WERI-Rb-1 (cell line): ENCODE measurements around the gene PRR16.

Experiments
- DNase-seq: peaks from one replicate; pipeline ENCODE4 v3.0.0-alpha.2; 2020
- H3K27ac ChIP-seq: fragments of 250-450 bp; sonication (Bioruptor Pico); 2 replicates; pipeline ENCODE4 v1.5.1; 2020; ENCODE audit warnings: mild to moderate bottlenecking, moderate library complexity
- H3K27me3 ChIP-seq: fragments of 250-450 bp; sonication (Bioruptor Pico); 2 replicates; pipeline ENCODE4 v1.5.1; 2021; ENCODE audit warnings: mild to moderate bottlenecking, low read depth, moderate library complexity; ENCODE audit not compliant: insufficient read depth, severe bottlenecking
- H3K36me3 ChIP-seq: fragments of 250-450 bp; sonication (Bioruptor Pico); 2 replicates; pipeline ENCODE4 v1.5.1; 2020; ENCODE audit warnings: mild to moderate bottlenecking, moderate library complexity
- H3K4me3 ChIP-seq: 2 replicates; pipeline ENCODE4 v1.5.1; 2011; ENCODE audit warnings: low read depth, mild to moderate bottlenecking, control low read depth, low read length
- H3K9me3 ChIP-seq: fragments of 250-450 bp; sonication (Bioruptor Pico); 2 replicates; pipeline ENCODE4 v1.5.1; 2021; ENCODE audit warnings: mild to moderate bottlenecking, moderate library complexity; ENCODE audit not compliant: severe bottlenecking
- TF ChIP-seq, protein P1 (sequence below): IDR thresholded peaks from 2 replicates; pipeline ENCODE4 v1.5.1; 2011; ENCODE audit warnings: low read depth, mild to moderate bottlenecking, control low read depth, inconsistent platforms, low read length

The PRR16 gene

DNA sequence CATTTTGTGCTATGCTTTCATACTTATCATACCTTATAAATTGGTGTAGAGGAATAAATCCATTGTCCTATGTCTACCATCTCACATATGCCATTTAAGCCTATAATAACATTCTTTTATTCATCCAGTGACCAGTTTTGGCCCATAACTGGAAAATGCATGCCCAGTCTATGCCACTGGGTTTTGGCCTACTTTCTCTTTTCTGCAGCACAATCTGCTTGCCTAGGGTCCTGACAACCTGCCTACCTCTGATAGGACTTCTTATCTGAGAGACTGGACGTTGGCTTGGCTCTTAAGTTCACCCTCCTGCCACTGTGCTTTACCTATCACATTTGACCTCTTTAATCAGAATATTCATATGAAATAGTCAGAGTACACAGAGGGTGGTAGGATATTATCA lies 103.0 kb downstream of the PRR16 start:
- Histone ChIP-seq H3K27me3 (no peaks in the 10 kb centered on the region), H3K9me3 (no peaks in the 10 kb centered on the region), H3K27ac (no peak overlapping the region), H3K4me3 (no peak overlapping the region), H3K36me3 (no peaks in the 10 kb centered on the region)
- DNase-seq, result no peak
- TF ChIP-seq, protein P1, sequence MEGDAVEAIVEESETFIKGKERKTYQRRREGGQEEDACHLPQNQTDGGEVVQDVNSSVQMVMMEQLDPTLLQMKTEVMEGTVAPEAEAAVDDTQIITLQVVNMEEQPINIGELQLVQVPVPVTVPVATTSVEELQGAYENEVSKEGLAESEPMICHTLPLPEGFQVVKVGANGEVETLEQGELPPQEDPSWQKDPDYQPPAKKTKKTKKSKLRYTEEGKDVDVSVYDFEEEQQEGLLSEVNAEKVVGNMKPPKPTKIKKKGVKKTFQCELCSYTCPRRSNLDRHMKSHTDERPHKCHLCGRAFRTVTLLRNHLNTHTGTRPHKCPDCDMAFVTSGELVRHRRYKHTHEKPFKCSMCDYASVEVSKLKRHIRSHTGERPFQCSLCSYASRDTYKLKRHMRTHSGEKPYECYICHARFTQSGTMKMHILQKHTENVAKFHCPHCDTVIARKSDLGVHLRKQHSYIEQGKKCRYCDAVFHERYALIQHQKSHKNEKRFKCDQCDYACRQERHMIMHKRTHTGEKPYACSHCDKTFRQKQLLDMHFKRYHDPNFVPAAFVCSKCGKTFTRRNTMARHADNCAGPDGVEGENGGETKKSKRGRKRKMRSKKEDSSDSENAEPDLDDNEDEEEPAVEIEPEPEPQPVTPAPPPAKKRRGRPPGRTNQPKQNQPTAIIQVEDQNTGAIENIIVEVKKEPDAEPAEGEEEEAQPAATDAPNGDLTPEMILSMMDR, result no peak

GRCh38 chr5:120567921-120568320 lies 103.8 kb downstream of the PRR16 start:
- no peaks in the 10 kb centered on the region for H3K27me3 ChIP-seq
- no peak overlapping the region for H3K4me3 ChIP-seq
- H3K36me3 ChIP-seq, result no peaks in the 10 kb centered on the region
- no peak overlapping the region for H3K27ac ChIP-seq
- TF ChIP-seq, protein P1, result no peak
- H3K9me3 ChIP-seq, result no peaks in the 10 kb centered on the region
- DNase-seq, result no peak

DNA sequence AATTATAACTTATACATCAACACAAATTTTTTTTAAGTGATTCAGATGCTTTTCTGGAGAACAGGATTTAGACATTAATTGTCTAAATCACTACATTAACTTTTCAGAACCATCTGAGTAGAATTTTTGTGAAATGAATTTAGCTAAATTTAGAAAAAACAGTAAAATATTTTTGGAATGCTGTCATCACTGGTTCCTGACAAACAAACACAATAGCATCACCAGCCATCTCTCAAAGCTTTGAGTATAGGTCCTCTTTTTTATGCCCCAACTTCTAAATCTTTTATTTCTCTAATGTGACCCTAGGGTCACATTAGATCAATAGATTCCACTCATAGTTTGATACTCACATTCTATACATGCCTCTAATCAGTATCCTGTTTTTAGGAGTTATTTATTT lies 104.6 kb downstream of the PRR16 start:
- no peak overlapping the region for H3K4me3 ChIP-seq
- no peaks in the 10 kb centered on the region for H3K27me3 ChIP-seq
- DNase-seq, result no peak
- H3K27ac ChIP-seq, result no peak overlapping the region
- TF ChIP-seq, protein P1, result no peak
- no peaks in the 10 kb centered on the region for H3K36me3 ChIP-seq
- no peaks in the 10 kb centered on the region for H3K9me3 ChIP-seq

GRCh38 chr5:120576588-120576987 lies 112.5 kb downstream of the PRR16 start:
- Histone ChIP-seq H3K27ac (no peak overlapping the region), H3K27me3 (no peaks in the 10 kb centered on the region), H3K36me3 (no peaks in the 10 kb centered on the region), H3K9me3 (no peaks in the 10 kb centered on the region), H3K4me3 (no peak overlapping the region)
- TF ChIP-seq, protein P1, result no peak
- no peak for DNase-seq

DNA sequence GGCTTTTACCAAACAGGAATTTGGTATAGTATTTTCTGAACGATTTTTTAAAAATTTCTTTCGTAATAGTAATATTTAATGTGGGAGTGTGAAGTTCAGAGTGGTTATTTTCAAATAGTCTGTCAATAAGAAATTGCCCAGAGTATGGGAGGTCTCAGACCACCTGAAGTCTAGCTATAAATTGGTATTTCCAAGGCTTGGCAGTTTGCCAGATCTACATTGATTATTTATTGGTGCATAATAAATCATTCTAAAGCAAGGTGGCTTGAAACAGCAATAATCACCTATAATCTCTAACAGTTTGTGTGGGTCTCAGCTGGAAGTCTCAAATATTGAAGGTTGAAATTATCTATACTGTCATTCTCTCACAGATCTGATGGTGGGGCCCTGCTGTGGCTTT lies 118.5 kb downstream of the PRR16 start:
- TF ChIP-seq, protein P1, result no peak
- no peak overlapping the region for H3K27ac ChIP-seq
- H3K9me3 ChIP-seq, result no peaks in the 10 kb centered on the region
- no peaks in the 10 kb centered on the region for H3K27me3 ChIP-seq
- H3K4me3 ChIP-seq, result no peak overlapping the region
- no peak for DNase-seq
- no peaks in the 10 kb centered on the region for H3K36me3 ChIP-seq

DNA sequence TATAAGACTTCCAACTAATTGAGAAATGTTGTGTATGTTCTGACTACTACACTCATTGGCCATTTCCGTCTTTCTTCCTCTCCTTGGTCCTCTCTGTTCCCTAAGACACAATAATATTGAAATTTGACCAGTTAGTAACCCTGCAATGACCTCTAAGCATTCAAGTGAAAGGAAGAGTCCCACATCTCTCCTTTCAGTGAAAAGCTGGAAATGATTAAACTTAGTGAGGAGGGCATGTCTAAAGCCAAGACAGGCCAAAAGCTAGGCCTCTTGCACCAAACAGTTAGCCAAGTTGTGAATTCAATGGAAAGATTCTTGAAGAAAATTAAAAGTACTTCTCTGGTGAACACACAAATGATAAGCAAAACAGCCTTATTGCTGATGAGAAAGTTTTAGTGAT lies 122.5 kb downstream of the PRR16 start:
- no peak overlapping the region for H3K27ac ChIP-seq
- H3K36me3 ChIP-seq, result no peaks in the 10 kb centered on the region
- H3K9me3 ChIP-seq, result no peaks in the 10 kb centered on the region
- H3K4me3 ChIP-seq, result no peak overlapping the region
- H3K27me3 ChIP-seq, result no peaks in the 10 kb centered on the region
- no peak for DNase-seq
- TF ChIP-seq, protein P1, result no peak
